Stimulated activated CD4-positive, alpha-beta T cell treated with anti-CD3 and anti-CD28 coated beads, TNF-alpha, amount 100 ng/mL, for 1 hour (primary cell): ENCODE results near the gene JAM2.
"Not testable (repeated sequence)": the region's sequence is repeated elsewhere in the genome, so short reads cannot be mapped to it uniquely, and the experiment has no call there.

Source experiments
- DNase-seq, 3 donors: peaks; one replicate each; pipeline ENCODE4 v3.0.0-alpha.2; 2020; ENCODE audit warnings: low read depth in 3 of 3, low spot score in 1 of 3

Gene JAM2

DNA sequence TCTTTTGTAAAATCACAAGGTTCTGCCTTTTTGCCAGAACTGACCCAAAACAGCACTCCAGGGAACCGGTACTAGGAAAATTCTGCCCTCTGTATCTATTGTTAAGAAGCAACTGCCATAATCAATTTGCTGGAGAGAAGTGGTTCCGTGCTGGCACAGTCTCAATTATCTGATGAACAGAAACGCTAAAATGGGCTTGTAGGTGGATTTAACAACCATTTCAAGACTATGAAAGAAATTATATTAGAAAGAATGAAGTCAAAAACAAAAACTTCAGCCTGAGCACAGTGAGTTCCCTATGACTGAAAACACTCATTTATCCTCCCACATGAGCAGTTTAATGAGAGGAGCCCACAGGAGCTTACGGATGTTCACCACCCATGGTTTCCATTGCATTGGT, 4.4 kb downstream of the JAM2 start:
- DNase-seq, result no peak

DNA sequence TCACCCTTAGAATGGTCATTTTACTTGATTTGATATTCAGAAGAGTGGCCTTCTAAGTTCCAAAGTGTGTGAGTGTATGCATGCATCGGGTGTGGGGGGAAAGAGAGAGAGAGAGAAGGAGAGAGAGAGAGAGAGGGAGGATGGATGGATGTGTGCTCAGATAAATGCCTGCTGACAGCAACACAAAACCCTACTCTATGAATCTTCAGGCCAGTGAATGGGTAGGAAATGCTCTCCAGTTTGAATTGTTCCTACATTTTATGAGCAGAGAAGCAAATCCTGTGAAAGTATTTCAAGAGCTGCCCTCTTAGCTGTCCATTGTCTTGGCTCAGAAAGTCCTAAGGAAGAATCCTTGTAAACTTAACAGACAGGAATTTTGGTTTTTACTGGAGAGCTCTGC, 7.4 kb downstream of the JAM2 start:
- no peak for DNase-seq

DNA sequence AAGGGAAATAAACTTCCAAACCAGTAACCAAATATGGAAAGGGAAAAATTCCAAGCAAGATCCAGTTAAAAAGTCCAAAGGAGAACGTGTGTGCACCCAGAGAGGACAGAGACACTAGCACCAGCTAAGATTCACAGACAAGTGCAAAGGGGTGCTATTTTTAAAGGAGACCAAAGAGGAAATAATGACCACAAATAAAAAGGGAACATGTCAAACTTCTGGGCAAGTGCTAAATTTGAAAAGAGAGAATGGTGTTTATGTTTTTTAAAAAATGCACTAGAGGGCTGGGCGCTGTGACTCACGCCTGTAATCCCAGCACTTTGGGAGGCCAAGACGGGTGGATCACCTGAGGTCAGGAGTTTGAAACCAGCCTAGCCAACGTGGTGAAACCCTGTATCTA, 8.6 kb downstream of the JAM2 start:
- no peak for DNase-seq

DNA sequence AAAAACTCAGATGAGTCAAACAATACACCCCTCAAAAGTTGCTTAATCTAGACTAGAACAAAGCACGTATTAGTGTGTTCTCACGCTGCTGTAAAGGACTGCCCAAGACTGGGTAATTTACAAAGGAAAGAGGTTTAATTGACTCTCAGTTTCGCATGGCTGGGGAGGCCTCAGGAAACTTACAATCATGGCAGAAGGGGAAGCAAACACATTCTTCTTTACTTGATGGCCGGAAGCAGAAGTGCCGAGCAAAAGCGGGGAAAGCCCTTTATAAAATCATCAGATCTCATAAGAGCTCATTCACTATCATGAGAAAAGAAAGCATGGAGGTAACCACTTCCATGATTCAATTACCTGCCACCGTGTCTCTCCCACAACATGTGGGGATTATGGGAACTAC, 10.1 kb downstream of the JAM2 start:
- no peak for DNase-seq

DNA sequence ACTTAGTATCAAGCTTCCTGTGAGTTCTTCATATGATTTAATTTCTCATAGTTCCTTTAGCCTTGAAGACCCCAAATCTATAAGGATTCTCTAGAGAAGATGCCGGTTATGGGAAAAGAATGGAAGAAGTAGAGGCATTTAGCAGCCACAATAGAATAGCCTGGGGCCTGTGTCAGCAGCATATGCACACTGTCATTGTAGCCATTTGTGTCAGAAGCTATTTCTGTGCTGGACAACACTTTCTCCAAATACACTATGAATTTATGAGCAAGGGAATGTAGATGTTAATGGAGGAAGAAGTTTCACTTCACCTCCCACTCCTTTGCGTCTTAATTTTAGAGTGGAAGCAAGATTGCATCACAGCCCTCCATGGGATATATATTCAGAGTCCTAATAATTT, 17.4 kb downstream of the JAM2 start:
- no peak for DNase-seq

DNA sequence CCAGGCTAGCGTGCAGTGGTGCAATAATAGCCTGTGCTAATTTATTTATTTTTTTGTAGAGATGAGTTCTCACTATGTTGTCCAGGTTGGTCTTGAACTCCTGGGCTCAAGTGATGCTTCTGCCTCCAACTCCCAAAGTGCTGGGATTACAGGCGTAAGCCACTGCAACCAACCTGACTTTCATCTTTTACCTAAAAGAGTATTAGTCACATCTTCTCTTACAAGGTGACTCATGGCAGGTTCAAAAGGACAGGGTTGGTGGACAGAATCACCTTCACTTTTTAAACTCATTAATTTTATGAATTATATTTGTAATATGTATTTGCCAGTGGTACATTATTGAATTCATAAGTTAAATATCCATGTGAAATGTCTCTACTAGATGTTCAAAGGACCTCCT, 18.1 kb downstream of the JAM2 start:
- DNase-seq, result no peak

DNA sequence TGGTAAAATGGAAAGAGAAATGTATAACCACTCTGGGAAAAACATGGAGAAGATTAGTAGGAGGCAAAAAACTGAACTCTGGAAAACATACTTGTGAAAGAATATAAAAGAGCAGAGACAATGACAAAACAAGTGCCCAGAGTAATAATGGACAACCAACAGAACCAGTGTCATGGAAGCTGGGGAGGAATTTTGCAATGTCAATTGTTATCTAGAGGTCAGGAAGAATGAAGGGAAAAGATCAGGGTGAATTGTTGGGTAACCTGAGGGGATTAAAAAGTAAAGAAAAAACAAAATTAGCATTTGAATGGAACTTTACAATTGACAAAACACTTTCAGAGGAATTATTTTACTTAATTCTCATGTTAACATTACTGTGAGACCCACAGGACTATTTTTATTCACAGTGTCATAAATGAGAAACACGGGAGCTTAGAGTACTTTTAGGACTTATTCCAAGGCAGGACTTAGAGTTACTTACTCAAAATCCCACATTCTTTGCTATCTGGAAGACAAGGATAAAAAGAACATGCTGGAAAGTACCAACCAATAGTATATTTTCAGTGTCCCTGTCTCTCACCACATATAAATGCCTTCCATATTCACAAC, 19.5 kb downstream of the JAM2 start:
- no peak for DNase-seq

DNA sequence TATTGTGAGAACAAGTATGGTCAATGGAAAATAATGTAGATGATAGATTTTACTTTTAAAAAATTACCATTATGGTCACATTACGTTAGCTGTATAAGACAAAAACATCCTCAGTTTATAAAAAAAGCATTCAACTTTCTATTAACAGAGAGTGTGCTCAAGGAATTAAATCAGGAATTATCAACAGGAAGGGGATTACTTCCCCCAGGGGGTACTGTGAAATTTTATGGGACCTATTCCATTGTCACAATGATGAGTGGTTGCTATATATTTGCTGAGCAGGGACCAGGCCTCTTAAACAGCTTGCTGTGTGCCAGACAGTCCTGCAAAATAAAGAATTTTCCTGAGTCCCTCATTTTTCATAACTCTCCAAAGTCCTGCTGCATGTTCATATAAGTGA, 21.2 kb downstream of the JAM2 start:
- no peak for DNase-seq

DNA sequence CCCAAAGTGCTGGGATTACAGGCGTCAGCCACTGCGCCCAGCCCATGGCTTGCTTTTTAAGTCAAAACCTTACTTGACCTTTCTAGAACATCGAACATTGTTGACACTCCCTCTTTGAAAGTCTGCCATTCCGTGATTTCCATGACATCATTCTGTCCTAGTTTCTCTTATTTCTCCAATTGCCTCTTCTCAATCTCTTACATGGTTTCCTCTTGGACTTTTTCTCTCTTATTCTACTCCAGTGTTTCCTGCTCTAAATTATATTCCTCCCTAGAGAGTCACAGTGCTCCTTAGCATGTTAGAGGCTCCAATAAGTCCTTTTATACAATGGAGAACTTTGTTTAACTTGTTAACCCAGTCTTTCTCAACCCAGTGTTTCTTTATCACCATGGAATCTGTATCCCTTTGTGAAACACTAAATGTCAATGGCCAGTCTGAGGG, 25.5 kb downstream of the JAM2 start:
- DNase-seq, result no peak

DNA sequence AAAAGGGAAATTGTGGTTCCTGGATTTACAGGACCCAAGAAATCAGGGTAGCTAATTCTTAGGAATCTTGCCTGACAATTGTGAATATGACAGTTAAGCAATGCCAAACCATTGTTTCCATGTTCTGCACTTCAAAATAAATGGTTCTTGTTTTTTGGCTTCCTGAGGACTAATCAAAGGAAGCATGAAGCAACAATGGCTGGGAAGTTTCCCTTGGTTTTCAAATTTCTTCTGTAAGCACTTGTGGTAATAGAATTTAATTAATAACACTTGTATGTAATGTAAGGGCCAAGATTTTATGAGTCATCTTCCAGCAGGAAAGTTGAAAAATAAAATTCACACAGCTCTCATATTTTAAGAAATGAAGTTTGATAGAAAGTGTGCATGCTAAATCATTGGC, 31.7 kb downstream of the JAM2 start:
- no peak for DNase-seq

DNA sequence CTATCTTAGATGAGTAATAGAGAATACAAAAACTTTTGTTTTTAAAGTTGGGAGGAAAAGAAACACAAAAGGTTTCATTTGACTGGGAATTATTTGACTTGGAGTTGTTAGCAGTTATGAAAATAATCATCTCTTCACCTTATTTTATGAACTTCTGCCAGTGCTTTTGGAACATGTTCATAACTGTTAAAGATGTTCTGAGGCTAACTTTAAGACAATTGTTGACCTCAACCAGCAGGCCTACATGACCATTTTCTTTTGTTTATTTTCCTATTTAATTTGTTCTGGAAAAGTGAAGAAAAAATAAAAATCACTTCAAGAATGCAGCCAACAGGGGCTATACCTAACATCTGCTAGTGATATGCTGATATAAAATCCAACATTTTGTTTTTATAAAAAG, 37.4 kb downstream of the JAM2 start:
- no peak for DNase-seq

DNA sequence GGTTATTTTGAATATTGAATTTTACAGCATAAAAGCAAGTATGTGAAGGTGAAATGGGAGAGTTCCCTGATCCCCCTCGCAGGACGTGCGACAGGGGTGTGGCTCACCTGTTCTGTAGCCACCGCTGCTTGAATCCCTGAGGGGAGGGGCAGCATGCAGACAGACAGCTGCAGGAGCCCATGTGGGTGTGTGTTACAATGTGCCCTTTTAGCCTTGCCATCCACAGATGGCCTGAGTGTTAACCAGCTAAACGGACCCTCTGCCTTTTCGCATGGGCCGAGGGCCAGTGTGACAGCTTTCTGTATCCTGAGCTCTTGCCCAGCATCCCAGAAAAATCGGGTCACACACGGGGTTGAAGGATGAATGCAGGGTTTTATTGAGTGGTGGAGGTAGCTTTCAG, 43.3 kb downstream of the JAM2 start:
- DNase-seq, result no peak

DNA sequence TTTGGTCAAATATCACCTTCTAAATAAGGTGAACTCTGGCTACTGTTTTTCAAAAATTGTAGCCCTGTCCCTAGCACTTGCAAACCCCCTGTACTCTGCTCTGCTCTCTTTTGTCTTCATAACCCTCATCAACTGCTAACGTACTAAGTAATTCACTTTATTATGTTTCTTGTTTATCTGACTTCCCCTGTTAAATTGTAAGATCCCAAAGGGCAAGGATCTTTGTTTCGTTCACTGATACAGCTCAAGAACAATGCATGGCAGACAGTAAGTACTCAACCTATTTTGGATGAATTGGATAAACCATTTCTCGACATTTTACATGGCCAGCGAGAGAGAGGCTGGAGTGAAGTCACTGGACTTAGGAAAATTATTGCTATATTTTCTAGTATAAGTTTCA, 48.7 kb downstream of the JAM2 start:
- DNase-seq, result no peak

DNA sequence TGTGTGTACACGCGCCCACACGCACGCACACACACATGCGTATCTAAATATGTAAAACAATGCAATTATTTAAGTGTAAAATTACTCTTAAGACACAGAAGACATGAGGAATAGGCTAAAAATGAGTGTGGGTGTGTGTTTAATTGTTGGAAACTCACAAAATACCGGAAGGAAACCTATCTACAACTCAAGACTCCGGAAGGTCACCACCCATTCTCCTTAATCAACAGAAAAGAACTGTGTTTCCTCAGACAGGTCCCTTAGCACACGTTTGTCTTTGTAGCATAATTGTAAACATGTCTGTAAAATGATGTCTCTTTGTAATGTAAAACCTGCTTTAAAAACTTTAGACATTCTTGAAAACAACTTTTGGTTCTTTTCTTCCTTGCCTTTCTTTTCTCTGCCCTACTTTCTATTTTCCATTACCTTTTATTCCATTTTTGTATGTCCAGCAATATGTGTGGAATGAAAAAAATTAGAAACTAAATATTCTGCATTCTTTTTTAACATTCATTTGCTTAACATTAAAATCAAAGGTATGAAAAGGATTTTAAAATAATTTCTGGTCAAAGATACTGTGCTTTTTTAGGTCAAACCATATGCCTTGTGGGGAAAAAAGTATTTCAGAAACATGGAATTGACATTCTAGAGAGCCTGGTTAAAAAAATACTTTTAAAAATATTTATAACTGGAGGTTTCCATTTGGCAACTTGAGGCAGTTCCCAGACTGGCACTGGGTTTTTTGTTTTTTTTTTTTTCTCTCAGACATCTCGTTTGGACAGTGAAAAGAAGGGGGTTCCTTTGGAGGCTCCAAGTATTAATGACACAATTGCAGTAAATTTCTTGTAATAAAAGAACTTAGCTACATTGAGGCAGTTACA, 49.5 kb downstream of the JAM2 start:
- no peak for DNase-seq

DNA sequence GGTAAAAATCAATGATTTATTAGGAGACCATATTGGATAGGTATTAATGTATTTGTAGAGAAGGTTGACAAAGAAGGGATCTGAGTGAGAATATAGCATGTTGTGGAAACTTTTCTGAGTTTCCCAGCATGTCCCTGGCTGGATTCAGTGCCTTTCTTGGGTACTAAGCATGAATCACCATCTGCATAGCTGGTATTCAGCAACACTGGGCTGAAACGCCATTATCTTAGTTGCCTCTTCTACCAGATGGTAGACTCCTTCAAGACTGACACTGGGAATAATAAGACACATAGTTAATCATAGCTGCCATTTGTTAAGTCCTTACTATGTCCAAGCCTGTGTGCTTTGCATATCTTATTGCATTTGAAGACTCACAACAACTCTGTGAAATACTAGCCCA, 50.2 kb downstream of the JAM2 start:
- DNase-seq, result no peak

DNA sequence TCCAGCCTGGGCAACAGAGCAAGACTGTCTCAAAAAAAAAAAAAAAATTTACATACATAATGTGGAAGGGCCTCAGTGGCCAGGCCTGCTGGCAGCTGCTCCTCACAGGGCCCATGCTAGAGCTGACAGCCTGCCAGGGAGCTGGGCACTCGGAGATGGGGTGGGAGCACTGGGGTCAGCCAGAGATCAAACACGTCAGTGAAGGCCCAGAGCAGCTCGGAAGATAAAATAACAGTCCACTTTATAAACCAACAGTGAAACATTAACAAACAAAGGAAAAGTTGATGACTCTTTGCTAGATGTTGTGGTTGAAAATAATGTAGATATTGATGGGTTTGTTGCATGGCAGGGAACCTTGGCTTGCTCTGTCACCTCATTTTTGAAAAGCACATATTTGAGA, 52.9 kb downstream of the JAM2 start:
- DNase-seq, result no peak

DNA sequence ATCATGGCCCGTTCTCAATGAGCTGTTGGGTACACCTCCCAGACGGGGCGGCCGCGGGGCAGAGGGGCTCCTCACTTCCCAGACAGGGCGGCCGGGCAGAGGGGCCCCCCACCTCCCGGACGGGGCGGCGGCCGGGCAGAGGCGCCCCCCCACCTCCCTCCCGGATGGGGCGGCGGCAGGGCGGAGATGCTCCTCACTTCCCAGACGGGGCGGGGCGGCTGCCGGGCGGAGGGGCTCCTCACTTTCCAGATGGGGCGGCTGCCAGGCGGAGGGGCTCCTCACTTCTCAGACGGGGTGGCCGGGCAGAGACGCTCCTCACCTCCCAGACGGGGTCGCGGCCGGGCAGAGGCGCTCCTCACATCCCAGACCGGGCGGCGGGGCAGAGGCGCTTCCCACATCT, 56.4 kb downstream of the JAM2 start:
- DNase-seq, result not testable (repeated sequence)

DNA sequence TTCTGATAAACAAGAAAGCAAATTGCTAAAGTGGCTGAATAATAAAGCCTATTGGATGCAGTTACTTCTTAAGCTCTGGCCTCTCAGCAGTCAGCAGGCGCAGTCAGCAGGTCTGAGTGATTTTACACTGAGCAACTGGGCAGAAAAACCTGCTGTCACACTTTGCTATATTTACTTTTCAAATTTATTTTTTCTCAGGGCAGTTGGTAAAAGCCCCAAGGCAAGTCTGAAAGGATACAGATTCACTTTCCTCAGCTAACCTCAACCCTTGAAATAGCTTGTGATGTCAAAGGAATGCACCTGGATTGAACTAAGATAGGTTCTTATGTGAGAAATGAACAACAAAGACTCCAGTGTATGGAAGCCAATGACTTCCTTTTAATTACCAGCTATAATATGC, 61.7 kb downstream of the JAM2 start:
- no peak for DNase-seq

DNA sequence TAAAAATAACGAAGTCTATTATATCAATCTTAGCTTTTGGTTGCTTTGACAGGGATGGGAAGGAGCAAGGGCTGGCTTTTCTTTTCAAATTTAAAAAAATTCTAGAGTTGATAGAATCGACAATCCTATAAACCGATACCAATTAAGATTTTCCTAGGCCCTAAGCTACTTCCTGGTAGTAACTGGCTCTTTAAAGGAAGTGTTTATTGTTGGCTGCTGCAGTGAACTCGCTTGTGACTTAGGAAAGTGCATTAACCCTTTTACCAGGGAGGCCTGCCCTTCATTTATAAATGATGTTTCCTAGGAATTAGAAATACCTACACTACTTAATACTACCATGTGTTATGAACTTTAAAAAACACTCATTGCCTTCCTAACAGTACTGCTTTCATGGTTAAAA, 62.5 kb downstream of the JAM2 start:
- no peak for DNase-seq

DNA sequence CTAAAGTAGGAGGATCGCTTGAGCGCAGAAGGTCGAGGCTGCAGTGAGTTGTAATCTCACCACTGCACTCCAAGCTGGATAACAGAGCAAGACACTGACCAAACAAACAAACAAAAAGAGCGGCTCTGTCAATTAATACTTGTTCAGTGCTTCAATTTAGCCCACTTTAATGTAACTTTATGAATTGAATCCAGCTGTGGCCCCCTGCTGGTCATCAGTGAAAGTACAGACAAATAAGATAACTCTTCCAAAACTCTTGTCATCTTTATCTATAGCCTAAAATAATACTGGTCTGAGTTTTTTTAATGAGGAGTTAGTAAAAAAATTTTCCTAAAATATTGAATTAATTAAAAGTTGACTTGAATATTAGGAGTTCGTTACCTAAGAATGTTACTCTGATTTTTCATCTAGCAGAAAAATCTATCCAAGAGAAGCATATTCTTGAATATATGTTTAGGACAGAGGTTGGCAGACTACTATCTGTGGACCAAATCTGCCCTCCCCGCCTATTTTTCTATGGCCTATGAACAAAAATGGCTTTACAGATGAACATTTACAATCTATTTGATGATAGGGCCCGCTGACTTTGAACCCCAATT, 69.5 kb downstream of the JAM2 start:
- peak; percentile 5 to 19 (median 18) for DNase-seq

DNA sequence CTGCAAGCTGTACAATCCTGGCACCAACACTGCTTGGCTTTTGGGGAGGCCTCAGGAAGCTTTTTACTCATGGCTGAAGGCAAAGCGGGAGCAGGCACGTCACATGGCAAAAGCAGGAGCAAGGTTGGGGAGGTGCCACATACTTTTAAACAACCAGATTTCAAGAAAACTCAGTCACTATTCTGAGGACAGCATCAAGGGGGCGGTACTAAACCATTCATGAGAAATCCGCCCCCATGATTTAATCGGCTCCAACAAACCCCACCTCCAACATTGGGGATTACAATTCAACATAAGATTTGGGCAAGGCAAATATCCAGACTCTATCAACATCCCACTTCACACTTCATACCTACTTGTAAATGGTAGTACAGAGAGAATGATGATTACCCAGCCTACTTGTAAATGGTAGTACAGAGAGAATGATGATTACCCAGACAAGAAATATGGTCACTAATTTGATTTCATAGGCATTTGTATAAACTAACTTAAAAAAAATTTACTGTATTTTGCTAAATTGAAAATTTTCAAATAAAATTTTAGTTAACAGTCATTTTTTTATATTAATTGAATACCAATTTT, 70.7 kb downstream of the JAM2 start:
- DNase-seq, result no peak

DNA sequence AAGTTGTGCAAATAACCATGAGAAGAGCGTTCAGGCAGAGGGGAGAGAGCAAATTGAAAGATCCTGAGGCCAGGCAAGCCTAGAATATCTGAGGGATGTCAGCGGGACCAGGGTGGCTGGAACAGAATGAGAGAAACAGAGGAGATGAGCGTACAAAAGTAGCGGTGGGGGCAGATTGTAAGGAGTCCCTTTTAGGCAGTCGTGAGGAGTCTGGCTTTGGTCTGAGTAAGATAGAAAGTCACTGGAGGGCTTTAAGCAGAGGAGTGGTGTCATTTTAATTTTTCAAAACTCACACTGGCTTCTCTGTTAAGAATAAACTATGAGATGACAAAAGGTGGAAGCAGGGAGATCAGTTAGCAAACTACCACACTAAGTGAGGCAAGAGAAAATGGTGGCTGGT, 71.5 kb downstream of the JAM2 start:
- no peak for DNase-seq
